ENCODE results near the gene TMEM80.

The TMEM80 gene

GRCh38 chr11:748007-748359 is 52.4 kb downstream of the TMEM80 start:
- peak; percentile 68 for DNase-seq

GRCh38 chr11:749731-750130 is 54.1 kb downstream of the TMEM80 start:
- DNase-seq, result no peak
